Fibroblast of peridontal ligament (primary cell): ENCODE measurements around the gene ALPI.
"Not testable (repeated sequence)": the region's sequence is repeated elsewhere in the genome, so short reads cannot be mapped to it uniquely, and the experiment has no call there.

ENCODE experiments used
- DNase-seq: peaks from one replicate; pipeline ENCODE4 v3.0.0-alpha.2; 2010; ENCODE audit errors: extremely low read depth

The ALPI gene

GRCh38 chr2:232420463-232421188, 35.3 kb upstream of the ALPI start:
- no peak for DNase-seq

- no peak for DNase-seq
These were observed 34.7 kb upstream of the ALPI start for GRCh38 chr2:232421189-232421785.

GRCh38 chr2:232422051-232422450, 33.9 kb upstream of the ALPI start:
- DNase-seq = no peak

GRCh38 chr2:232422996-232423395, 33.0 kb upstream of the ALPI start:
- DNase-seq = not testable (repeated sequence)

- not testable (repeated sequence) for DNase-seq
These were observed 32.5 kb upstream of the ALPI start for GRCh38 chr2:232423407-232423806.

GRCh38 chr2:232431705-232432590, 24.0 kb upstream of the ALPI start:
- DNase-seq = no peak

- no peak for DNase-seq
These were observed 23.3 kb upstream of the ALPI start for GRCh38 chr2:232432598-232433184.

- DNase-seq = not testable (repeated sequence)
These were observed 22.3 kb upstream of the ALPI start for GRCh38 chr2:232433622-232434021.

GRCh38 chr2:232434091-232434490, 21.9 kb upstream of the ALPI start:
- DNase-seq = no peak

GRCh38 chr2:232434563-232435374, 21.2 kb upstream of the ALPI start:
- DNase-seq = no peak

GRCh38 chr2:232435375-232435648, 20.6 kb upstream of the ALPI start:
- DNase-seq = no peak

GRCh38 chr2:232435805-232436204, 20.1 kb upstream of the ALPI start:
- DNase-seq = no peak

- DNase-seq = no peak
These were observed 19.4 kb upstream of the ALPI start for GRCh38 chr2:232436381-232437194.

- DNase-seq = no peak
These were observed 18.8 kb upstream of the ALPI start for GRCh38 chr2:232437195-232437571.

- DNase-seq = no peak
These were observed 17.9 kb upstream of the ALPI start for GRCh38 chr2:232438091-232438490.

GRCh38 chr2:232438951-232439757, 16.8 kb upstream of the ALPI start:
- DNase-seq = no peak

GRCh38 chr2:232439758-232440135, 16.2 kb upstream of the ALPI start:
- DNase-seq = no peak

- peak; percentile 58 for DNase-seq
These were observed 15.5 kb upstream of the ALPI start for GRCh38 chr2:232440220-232441018.

GRCh38 chr2:232441147-232441651, 14.8 kb upstream of the ALPI start:
- no peak for DNase-seq
